OCI-LY3 (cell line): ENCODE results near the gene ZBTB32.
"Not testable (repeated sequence)": the region's sequence is repeated elsewhere in the genome, so short reads cannot be mapped to it uniquely, and the experiment has no call there.

Source experiments
- CTCF ChIP-seq: fragments of 200-600, 300-600 bp; sonication (generic); IDR thresholded peaks from 2 replicates; pipeline ENCODE4 v1.5.1; 2014; ENCODE audit warnings: antibody characterized with exemption, low read length, low read depth
- EZH2phosphoT487 ChIP-seq: fragments of 200-600 bp; shearing (Covaris generic); IDR thresholded peaks from 2 replicates; pipeline ENCODE4 v1.6.1; 2018; ENCODE audit warnings: antibody characterized with exemption, mixed run types, low read depth

- not testable (repeated sequence) for TF ChIP-seq CTCF, EZH2phosphoT487
Observed at GRCh38 chr19:35654828-35655227, 49.5 kb upstream of the ZBTB32 start.
